NCI-H2196 treated with DMSO at 0.1 percent for 48 hours (cell line): ENCODE measurements around the gene CD320.
A peak's percentile ranks its signal among the peaks of the same experiment; 100 is the strongest.
"Not testable (repeated sequence)": the region's sequence is repeated elsewhere in the genome, so short reads cannot be mapped to it uniquely, and the experiment has no call there.

Source experiments
- DNase-seq: peaks from one replicate; lab custom pipeline; 2025; ENCODE audit not compliant: unreplicated experiment; lab: John Stamatoyannopoulos, UW

CD320 gene

GRCh38 chr19:8333767-8334457 is 25.8 kb upstream of the CD320 start:
- no peak for DNase-seq

- no peak for DNase-seq
Observed at GRCh38 chr19:8332976-8333766, 25.0 kb upstream of the CD320 start.

GRCh38 chr19:8331263-8331845 is 23.2 kb upstream of the CD320 start:
- no peak for DNase-seq

GRCh38 chr19:8329996-8330395 is 21.8 kb upstream of the CD320 start:
- no peak for DNase-seq

GRCh38 chr19:8325454-8325853 is 17.3 kb upstream of the CD320 start:
- DNase-seq: no peak

GRCh38 chr19:8324186-8325050 is 16.3 kb upstream of the CD320 start:
- no peak for DNase-seq

GRCh38 chr19:8323781-8324185 is 15.6 kb upstream of the CD320 start:
- DNase-seq: no peak

GRCh38 chr19:8322638-8322997 is 14.5 kb upstream of the CD320 start:
- DNase-seq: no peak

GRCh38 chr19:8321986-8322637 is 14.0 kb upstream of the CD320 start:
- no peak for DNase-seq

- peak; percentile 91 for DNase-seq
Observed at GRCh38 chr19:8321067-8321985, 13.2 kb upstream of the CD320 start, which contains the start of the genes NDUFA7 and RPS28. Gene NDUFA7, minus strand, starts transcription at chr19:8321375. Its CDS starts 17 bp downstream, at chr19:8321358. Gene RPS28, plus strand, starts transcription at chr19:8321496. Its CDS starts 35 bp downstream, at chr19:8321531.

GRCh38 chr19:8320564-8321066 is 12.5 kb upstream of the CD320 start:
- no peak for DNase-seq

GRCh38 chr19:8319807-8320520 is 11.8 kb upstream of the CD320 start:
- DNase-seq: no peak

GRCh38 chr19:8318835-8319234 is 10.7 kb upstream of the CD320 start:
- not testable (repeated sequence) for DNase-seq

- DNase-seq: no peak
Observed at GRCh38 chr19:8316351-8317125, 8.4 kb upstream of the CD320 start.

GRCh38 chr19:8314981-8315640 is 7.0 kb upstream of the CD320 start:
- DNase-seq: not testable (repeated sequence)

GRCh38 chr19:8311461-8312260 is 3.5 kb upstream of the CD320 start:
- peak; percentile 24 for DNase-seq
